HEK293 (cell line): ENCODE results near the gene MTR.

ENCODE experiments used
- CTCF ChIA-PET: fragments of 350-600 bp; formaldehyde crosslinking; extraction: SDS; loops from one replicate; lab custom pipeline; 2021; ENCODE audit warnings: antibody characterized with exemption; lab: Yijun Ruan, JAX
- POLR2A ChIA-PET: fragments of 300-600 bp; formaldehyde crosslinking; extraction: SDS; loops from one replicate; lab custom pipeline; 2020; ENCODE audit warnings: antibody characterized with exemption, inconsistent platforms; lab: Yijun Ruan, JAX
- H3K27ac ChIP-seq: fragments of 200-500 bp; sonication (Bioruptor generic); 2 replicates; pipeline ENCODE4 v1.5.1; 2014; ENCODE audit warnings: low read depth, low read length, control low read depth, inconsistent platforms; ENCODE audit errors: extremely low read depth
- H3K36me3 ChIP-seq, 2 experiments: fragments of 200-500 bp in 1 of 2; sonication (Bioruptor generic) in 1 of 2; 1 replicate in 1 of 2; 2 replicates in 1 of 2; pipeline ENCODE4 v1.5.1; 2014 to 2017; ENCODE audit warnings: inconsistent platforms in 2 of 2, low read length in 2 of 2; ENCODE audit not compliant: control insufficient read depth in 2 of 2, insufficient read depth in 1 of 2
- H3K4me1 ChIP-seq: fragments of 200-500 bp; sonication (Bioruptor generic); 2 replicates; pipeline ENCODE4 v1.5.1; 2014; ENCODE audit warnings: mild to moderate bottlenecking, low read length, inconsistent platforms; ENCODE audit not compliant: control insufficient read depth, insufficient read depth
- H3K4me3 ChIP-seq: 2 replicates; pipeline ENCODE4 v1.5.1; 2011; ENCODE audit warnings: low read depth, mild to moderate bottlenecking, control low read depth, low read length, moderate library complexity
- H3K9me3 ChIP-seq: fragments of 200-500 bp; sonication (Bioruptor generic); 2 replicates; pipeline ENCODE4 v1.5.1; 2014; ENCODE audit warnings: low read depth, low read length, inconsistent platforms; ENCODE audit not compliant: control insufficient read depth, insufficient read depth
- GLI2 ChIP-seq: fragments of 450-650 bp; formaldehyde crosslinking; IDR thresholded peaks from 2 replicates; pipeline ENCODE4; 2017; ENCODE audit warnings: missing biosample characterization, missing genetic modification characterization, low read depth, borderline replicate concordance
- HIC1 ChIP-seq: fragments of 450-650 bp; formaldehyde crosslinking; IDR thresholded peaks from 2 replicates; pipeline ENCODE4 v1.5.1; 2016; ENCODE audit warnings: missing biosample characterization, missing genetic modification characterization
- KLF17 ChIP-seq: fragments of 450-650 bp; formaldehyde crosslinking; IDR thresholded peaks from 2 replicates; pipeline ENCODE4 v1.5.1; 2016; ENCODE audit warnings: missing biosample characterization, missing genetic modification characterization
- MYNN ChIP-seq: fragments of 450-650 bp; formaldehyde crosslinking; IDR thresholded peaks from 2 replicates; pipeline ENCODE4 v1.5.1; 2016; ENCODE audit warnings: missing biosample characterization, missing genetic modification characterization, borderline replicate concordance
- PRDM10 ChIP-seq: fragments of 450-650 bp; formaldehyde crosslinking; IDR thresholded peaks from 2 replicates; pipeline ENCODE4 v1.5.1; 2016; ENCODE audit warnings: missing biosample characterization, missing genetic modification characterization
- PRDM4 ChIP-seq: fragments of 450-650 bp; formaldehyde crosslinking; IDR thresholded peaks from 2 replicates; pipeline ENCODE4 v1.5.1; 2017; ENCODE audit warnings: missing biosample characterization, missing genetic modification characterization
- ZBTB8A ChIP-seq: fragments of 450-650 bp; formaldehyde crosslinking; IDR thresholded peaks from 2 replicates; pipeline ENCODE4 v1.5.1; 2016; ENCODE audit warnings: missing biosample characterization, missing genetic modification characterization
- ZFHX2 ChIP-seq: fragments of 450-650 bp; formaldehyde crosslinking; conservative IDR thresholded peaks from 2 replicates; pipeline ENCODE4 v1.5.1; 2016; ENCODE audit warnings: missing biosample characterization, missing genetic modification characterization
- ZNF138 ChIP-seq: fragments of 450-650 bp; formaldehyde crosslinking; IDR thresholded peaks from 2 replicates; pipeline ENCODE4 v1.5.1; 2016; ENCODE audit warnings: missing biosample characterization, missing genetic modification characterization, borderline replicate concordance
- ZNF140 ChIP-seq: fragments of 450-650 bp; formaldehyde crosslinking; IDR thresholded peaks from 2 replicates; pipeline ENCODE4 v1.5.1; 2016; ENCODE audit warnings: missing biosample characterization, missing genetic modification characterization
- ZNF146 ChIP-seq: fragments of 450-650 bp; formaldehyde crosslinking; IDR thresholded peaks from 2 replicates; pipeline ENCODE4 v1.5.1; 2016; ENCODE audit warnings: missing biosample characterization, missing genetic modification characterization
- ZNF280C ChIP-seq: fragments of 450-650 bp; formaldehyde crosslinking; IDR thresholded peaks from 2 replicates; pipeline ENCODE4 v1.5.1; 2016; ENCODE audit warnings: missing biosample characterization, missing genetic modification characterization
- ZNF292 ChIP-seq: fragments of 450-650 bp; formaldehyde crosslinking; IDR thresholded peaks from 2 replicates; pipeline ENCODE4 v1.5.1; 2016; ENCODE audit warnings: low read depth, missing biosample characterization, missing genetic modification characterization, borderline replicate concordance
- ZNF830 ChIP-seq: fragments of 450-650 bp; IDR thresholded peaks from 2 replicates; pipeline ENCODE4 v1.5.0; 2018; ENCODE audit warnings: missing biosample characterization, missing genetic modification characterization, low read depth, mild to moderate bottlenecking, moderate library complexity

MTR gene

GRCh38 chr1:236759252-236759859 lies 35.7 kb upstream of the MTR start (continued):
- no peak for TF ChIP-seq HIC1 (tag by site-specific recombination)

GRCh38 chr1:236760480-236760879 lies 34.6 kb upstream of the MTR start:
- ChIA-PET CTCF (interaction anchor here (0.7 to 4.5 kb wide), 19 partner anchors 10 to 803 kb away, joined by 3 to 77 read pairs (median 7); partner anchors contain the start of genes HEATR1 and MTR), POLR2A (no interaction called here)
- no peaks in the 10 kb centered on the region for H3K4me1 ChIP-seq
- no peaks in the 10 kb centered on the region for H3K9me3 ChIP-seq
- TF ChIP-seq PRDM10 (tag by site-specific recombination), result no peak
- no peak for TF ChIP-seq MYNN (tag by site-specific recombination)
- no peak for TF ChIP-seq ZBTB8A (tag by site-specific recombination)
- TF ChIP-seq ZNF140, result no peak
- no peak for TF ChIP-seq KLF17
- TF ChIP-seq ZNF280C (tag by site-specific recombination), result no peak
- no peak for TF ChIP-seq ZNF830 (tag by site-specific recombination)
- no peak for TF ChIP-seq ZNF138
- TF ChIP-seq PRDM4, result no peak
- TF ChIP-seq ZNF292 (tag by site-specific recombination), result no peak
- TF ChIP-seq ZNF146 (tag by site-specific recombination), result no peak
- no peak for TF ChIP-seq GLI2 (tag by site-specific recombination)
- no peak for TF ChIP-seq ZFHX2 (tag by site-specific recombination)
- H3K36me3 ChIP-seq, result peaks cover 0 to 41% of the 10 kb centered on the region in 2 experiments; a peak in 2 of 3 replicates
- H3K27ac ChIP-seq, result no peak overlapping the region
- H3K4me3 ChIP-seq, result no peak overlapping the region
